ENCODE results near the gene DOK7.

The DOK7 gene

DNA sequence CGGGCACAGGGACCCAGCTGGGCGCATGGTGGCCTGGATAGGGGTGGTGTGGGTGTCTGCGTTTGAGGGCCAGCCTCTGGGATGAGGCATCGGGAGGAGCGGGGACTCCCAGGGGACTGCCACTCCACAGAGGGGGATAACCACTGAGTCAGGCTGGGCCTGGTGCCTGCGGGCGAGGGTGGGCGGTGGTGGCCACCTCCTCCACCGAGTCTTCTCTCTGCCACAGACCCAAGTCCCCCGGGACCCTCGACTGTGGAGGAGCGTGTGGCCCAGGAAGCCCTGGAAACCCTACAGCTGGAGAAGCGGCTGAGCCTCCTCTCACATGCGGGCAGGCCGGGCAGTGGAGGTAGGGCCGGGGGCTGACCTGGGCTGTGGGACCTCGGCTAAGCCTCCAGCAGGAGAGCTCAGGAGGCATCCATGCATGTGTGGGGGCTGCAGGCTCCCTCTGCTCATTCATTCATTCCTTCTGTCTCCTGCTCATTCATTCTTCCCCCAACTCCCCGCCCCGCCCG lies 26.4 kb downstream of the DOK7 start:
- no peak for DNase-seq (ENCODE audit: low spot score)

DNA sequence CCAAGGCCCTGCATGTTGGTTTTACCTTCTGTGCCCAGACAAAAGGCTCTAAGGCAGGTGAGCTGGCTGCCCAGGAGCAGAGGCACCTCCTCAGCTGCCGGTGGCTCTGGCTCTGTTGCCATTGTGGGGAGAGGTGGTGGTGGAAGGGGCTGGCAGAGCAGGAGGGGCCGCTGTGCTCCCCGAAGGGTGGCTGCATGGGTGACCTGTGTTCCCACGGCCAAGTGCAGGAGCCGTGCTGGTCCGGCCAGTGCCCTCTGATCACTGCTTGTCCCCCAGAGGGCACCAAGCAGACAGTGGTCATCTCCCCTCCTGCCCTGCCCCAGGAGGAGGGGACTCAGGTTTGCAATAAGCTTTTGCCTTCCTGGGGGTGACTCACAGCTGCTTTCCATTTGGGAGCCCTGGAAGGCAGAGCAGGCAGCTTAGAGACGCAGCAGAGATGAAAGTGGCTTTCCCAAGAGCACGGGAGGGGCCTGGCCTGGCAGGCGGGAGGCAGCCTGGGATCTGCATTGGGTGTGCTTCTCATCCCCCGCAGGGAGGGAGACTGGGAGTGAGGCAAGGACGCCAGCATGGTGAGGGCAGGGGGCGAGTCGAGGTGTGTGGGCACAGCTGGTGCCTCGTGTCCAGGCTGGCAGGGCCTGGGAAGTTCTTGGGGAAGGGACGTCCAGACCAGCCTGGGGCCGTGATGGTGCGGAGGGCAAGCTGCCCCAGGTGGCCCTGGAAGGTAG lies 28.7 kb downstream of the DOK7 start:
- no peak for DNase-seq (ENCODE audit: low spot score)

DNA sequence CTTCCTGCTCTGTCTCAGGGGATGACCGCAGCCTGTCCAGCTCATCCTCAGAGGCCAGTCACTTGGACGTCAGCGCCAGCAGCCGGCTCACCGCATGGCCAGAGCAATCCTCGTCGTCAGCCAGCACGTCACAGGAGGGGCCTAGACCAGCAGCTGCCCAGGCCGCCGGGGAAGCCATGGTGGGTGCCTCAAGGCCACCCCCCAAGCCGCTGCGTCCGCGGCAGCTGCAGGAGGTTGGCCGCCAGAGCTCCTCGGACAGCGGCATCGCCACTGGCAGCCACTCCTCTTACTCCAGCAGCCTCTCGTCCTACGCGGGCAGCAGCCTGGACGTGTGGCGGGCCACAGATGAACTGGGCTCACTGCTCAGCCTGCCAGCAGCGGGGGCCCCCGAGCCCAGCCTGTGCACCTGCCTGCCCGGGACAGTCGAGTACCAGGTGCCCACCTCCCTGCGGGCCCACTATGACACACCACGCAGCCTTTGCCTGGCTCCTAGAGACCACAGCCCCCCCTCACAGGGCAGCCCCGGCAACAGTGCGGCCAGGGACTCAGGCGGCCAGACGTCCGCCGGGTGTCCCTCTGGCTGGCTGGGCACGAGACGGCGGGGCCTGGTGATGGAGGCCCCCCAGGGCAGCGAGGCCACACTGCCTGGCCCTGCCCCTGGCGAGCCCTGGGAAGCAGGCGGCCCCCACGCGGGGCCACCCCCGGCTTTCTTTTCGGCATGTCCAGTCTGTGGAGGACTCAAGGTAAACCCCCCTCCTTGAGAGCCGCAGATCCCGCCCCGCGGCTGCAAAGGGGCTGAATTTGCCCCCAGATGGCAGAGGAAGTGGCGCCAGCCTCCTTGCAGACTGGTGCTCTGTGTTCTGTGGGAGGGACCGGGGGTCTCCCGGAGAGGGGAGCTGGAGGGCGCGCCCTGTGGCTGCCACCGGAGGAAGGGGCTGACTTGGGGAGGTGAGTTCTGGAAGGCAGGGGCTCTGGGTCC lies 29.9 kb downstream of the DOK7 start:
- no peak for DNase-seq (ENCODE audit: low spot score)

DNA sequence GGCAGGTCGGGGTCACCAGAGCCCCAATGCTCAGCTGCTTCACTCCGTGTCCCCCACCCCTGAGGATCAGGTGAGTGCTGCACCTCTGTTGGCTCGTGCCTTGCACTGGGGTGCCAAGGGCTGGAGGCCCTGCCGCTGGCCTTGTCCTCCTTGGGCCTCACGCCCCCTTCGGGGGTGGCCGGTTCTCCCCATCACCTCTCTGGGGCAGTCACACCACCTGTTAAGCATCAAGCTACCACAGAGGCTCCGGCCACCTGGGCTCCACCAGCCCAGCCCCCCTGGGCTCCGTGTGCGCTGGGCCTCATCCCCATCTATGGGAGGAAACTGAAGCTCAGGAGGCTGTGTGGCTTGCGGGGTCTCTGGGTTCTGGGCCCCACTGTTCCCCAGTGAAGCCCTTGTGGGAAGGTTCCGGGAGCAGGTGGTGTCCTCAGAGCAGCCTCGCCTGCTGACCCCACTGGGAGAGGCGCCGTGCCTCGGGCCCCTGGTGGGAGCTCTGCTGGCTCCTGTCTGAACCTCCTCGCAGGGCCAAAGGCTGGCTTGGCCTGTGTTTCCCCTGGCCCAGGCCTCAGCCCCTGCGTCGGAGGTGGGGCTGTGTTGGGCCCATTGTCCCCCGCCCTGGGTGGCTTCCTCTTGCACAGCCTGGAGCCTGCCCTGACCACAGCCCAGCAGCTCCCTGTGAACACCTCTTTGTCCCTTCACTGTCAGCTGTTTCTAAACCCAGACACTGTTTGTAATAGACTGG lies 30.8 kb downstream of the DOK7 start:
- no peak for DNase-seq (ENCODE audit: low spot score)

DNA sequence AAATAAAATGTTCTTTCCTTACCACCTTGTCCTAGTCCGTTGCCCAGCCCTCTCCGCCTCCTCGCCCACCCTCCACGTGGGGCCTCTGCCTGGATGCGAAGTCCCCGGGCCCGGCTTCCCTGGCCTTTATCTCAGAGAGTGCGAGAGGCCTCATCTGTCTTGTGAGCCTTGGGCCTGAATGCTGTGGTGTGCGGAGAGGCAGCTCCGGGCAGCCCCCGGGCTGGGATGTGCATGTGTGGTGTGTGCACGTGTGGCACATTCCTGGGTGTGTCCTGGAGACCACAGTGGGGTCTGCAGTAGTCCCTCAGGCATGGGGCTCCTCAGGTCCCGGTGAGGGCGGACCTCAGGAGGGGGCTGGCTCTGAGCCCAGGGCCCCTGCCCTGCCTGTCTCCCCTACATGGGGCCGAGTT lies 31.4 kb downstream of the DOK7 start:
- DNase-seq (ENCODE audit: low spot score) = no peak

DNA sequence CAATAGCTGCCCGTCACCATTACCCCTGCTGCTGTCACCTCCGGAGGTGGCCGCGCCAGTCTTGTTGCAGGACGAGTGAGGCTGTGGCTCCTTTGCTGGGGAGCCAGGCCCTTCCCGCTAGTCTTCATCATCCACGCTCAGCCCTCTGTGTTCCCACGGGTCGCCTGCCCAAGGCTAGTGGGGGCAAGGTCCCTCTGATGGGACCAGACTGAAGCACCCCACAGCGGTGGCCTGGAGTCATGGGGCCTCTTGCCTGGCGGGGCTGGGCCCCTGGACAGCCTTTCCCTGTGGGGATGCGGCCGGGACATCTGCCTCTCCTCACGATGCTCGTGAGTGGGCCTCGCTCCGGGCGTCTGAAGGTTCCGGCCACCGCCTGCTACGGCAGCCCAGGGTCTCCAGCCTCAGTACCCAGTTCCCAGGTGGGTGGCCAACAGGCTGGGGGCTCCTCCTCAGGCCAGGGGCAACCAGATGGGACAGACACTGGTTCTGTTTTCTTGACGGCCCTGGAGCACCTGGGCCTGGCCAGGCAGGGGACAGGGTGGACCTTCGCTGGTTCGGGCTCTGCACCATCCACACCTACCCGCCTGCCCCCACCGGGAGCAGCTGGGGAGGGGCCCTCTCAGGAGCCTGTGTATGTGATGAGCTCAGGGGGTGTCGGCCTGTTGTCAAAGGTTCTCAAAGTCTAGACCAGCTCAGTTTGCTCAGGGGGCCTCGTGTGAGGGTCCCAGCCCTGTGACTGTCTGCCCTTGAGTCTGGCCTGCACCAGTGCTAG lies 32.3 kb downstream of the DOK7 start:
- no peak for DNase-seq (ENCODE audit: low spot score)

DNA sequence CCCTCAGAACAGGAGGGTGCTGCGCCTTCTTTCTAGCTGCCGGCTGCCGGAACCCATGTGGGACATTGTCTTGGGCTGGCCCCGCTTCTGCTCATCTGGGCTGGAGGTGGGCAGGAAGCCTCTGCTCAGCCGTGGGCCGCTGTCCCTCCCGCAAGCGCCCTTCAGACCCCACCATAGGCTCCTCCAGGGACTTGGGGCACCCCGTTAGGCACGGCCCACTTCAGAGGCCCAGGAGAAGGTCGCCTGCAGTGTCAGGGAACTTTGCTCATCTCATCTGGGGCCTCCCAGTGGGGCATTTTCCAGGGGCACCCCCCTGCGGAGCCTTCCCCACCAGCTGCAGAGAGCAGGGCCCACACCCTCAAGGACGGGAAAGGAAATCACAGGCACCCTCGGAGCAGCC lies 32.9 kb downstream of the DOK7 start:
- DNase-seq (ENCODE audit: low spot score) = no peak

DNA sequence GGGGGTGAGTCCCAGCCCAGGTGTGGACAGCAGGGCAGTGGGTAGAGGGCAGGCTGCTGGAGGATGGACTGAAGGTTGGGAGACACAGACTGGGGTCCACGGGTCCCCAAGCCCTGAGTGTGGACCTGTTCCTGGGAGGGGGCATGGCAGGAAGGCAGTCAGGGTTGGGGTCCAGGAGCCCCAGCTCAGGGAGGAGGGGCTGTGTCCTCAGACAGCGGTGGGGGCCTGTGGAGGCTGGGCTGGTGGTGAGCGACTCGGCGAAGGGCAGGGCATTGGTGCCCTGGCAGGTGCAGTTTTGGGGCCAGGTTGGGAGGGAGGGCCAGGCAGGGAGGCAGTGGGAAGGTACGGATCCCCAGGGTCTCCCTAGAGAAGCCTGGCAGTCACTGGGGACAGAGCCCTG lies 34.0 kb downstream of the DOK7 start:
- no peak for DNase-seq (ENCODE audit: low spot score)

DNA sequence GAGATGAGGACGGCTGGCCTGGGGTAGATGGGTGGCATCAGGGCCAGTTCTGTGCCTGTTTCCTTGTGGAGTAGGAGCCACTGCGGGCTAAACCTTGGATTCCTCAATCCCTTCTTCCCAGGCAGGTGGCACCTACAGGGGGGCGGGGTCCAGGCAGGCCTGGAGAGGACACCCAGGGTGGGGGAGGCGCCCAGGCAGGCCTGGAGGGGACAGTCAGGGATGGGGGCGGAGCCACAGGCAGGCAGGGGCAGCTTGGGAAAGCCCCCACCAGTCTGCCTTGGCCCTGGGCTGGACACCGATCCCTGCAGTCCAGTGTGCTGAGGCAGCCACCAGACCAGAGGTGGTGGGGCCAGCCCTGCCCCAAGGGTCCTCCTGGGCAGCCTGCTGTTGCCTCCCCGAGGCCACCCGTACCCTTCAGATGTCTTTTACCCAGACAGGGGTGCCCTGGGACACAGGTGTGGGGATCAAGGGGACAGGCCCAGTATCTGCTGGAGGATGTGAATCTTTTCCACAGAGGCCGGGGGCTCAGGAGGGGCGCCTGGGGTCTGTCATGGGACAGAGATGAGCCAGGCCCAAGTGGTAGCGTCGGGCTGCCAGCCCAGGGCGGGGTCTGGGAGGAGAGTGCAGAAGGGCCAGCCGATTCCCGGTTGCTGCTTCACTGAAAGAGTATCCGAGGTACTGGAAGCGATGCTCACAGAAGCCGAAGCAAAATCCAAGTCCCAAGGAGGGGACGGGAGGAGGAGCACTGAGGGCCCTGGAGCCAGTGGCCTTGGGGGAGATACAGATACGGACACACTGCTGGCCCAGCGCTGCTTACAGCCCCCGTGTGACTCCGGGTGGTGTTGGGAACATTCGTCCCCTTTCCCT lies 34.6 kb downstream of the DOK7 start:
- DNase-seq (ENCODE audit: low spot score) = no peak

DNA sequence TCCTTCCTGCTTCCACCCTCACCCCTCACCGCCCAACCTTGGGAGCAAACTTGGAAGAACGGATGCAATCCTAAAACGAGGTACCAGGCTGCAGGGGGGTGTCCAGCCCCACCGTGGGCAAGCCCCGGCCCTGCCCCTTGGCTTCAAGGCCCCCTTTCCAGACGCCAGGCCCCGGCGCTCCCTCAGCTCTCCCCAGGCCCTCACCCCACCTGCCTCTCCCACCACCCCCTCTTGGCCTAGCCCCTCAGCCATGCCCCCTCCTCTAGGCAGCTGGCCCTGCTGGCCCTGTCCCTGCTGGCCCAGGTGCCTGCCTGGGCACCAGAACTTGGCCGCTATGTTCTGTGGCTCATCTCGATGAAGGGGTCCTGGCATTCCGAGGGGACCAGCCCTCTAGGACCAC lies 35.3 kb downstream of the DOK7 start:
- no peak for DNase-seq (ENCODE audit: low spot score)

DNA sequence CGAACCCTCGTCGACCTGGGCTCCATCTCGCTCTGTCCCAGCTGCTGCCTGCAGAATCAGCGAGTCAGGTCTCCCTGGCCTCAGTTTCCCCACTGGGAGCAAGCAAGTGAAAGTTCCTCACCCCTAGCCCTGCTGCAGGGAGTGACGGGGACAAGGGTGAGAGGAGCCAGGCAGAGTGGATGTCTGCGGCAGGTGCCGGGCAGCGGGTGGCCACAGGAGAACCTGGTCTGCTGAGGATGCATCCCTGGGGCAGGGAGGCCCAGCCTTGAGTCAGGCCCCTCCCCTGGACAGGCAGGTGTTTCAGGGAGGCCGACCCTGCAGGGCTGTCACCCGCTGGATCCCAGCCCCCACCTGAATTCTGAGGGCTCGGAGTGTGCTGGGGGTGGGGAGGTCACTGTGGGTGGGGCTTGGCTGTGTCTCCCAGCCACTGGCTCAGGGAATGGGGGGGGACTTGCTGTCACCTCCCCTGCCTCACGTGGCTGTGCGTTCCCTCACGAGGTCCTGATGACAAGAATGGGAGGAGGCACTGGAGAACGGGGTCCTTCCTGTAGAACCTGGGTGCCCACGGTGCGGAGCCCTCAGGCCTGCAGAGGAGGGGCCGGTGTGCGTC lies 35.9 kb downstream of the DOK7 start:
- no peak for DNase-seq (ENCODE audit: low spot score)

DNA sequence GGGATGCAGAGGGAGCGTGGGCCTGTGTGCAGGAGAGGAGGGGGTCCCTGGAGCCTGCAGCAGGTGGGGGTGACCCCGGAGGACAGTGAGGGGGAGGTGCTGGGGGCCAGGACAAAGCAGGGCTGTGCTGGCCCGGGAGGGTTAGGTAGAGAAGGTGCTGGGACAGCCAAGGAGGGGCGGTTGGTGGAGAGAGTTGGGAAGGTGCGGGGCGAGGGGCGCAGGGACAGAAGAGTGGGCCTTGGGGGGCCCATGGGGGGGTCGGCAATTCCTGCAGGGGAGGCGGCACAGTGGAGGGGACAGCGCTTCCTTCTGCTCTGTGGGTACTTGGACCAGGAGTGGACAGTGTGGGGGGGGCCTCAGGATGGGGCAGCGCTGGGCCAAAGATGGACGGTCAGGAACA lies 36.6 kb downstream of the DOK7 start:
- no peak for DNase-seq (ENCODE audit: low spot score)

DNA sequence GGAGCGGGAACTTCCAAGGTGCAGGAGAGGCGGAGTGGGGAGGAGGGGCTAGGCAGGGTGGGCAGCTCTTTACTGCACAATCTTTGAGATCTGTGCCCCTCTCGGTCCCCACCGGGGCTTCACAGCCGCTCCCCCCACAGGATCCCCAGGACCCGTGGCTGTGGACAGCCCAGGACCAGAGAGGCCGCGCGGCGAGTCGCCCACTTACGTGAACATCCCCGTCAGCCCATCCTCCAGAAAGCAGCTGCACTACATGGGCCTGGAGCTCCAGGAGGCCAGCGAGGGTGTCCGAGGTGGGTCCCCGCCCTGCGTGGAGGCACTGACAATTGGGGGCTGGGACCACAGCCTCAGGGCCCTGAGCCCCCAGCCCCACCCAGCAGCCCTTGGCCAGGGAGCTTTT lies 37.0 kb downstream of the DOK7 start:
- DNase-seq (ENCODE audit: low spot score) = no peak

DNA sequence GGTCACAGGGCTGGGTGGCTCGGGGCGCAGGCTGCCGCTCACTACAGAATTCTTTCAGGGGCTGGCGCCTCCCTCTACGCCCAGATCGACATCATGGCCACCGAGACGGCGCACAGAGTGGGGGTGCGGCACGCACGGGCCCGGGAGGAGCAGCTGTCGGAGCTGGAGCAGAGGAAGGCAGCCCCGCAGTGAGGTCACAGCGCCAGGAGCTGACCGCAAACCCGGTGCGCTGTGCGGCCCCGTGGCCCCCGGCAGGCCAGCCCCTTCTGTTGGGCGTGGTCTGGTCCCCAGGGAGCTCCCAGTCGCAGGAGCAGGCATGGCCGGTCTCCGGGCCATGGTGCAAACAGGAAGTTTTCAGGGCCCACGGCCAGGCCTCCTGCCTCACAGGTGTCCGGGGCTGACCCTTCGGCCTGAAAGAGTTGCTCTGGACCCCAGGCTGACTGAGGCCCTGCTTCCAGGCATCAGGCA lies 37.6 kb downstream of the DOK7 start:
- DNase-seq (ENCODE audit: low spot score) = no peak

DNA sequence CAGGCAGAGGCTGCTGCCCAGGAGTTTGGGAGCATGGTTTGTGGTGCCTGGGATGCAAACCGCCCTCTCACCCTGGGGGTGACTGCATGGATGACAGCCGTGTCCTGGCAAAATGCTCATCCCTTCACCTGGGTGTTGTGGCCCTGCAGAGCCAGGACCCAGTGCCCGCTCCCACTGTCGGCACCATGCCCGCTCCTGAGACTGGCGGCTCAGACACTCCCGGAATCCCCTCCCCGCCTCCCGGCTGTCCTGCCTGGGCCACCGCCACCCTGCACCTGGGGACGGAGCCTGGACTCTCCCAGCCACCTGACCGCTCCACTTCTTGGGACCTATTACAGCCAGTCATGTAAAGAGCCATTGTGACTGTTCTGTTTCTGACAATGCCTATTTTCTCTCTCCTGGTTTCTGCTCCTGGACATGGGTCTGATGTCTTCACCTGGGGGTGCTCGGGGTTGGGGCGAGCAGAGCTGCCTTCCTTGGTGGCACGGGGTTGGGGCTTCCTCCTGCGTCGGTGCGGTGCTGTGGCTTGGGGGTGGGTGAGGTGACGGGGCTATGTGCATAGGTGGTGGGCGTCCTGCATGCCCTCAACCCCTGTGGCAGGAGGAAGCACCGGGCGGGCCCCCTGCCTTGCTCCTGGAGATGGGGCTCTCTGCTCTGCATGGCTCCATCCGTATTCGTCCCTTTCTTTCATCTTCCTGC lies 38.2 kb downstream of the DOK7 start:
- DNase-seq (ENCODE audit: low spot score) = no peak

DNA sequence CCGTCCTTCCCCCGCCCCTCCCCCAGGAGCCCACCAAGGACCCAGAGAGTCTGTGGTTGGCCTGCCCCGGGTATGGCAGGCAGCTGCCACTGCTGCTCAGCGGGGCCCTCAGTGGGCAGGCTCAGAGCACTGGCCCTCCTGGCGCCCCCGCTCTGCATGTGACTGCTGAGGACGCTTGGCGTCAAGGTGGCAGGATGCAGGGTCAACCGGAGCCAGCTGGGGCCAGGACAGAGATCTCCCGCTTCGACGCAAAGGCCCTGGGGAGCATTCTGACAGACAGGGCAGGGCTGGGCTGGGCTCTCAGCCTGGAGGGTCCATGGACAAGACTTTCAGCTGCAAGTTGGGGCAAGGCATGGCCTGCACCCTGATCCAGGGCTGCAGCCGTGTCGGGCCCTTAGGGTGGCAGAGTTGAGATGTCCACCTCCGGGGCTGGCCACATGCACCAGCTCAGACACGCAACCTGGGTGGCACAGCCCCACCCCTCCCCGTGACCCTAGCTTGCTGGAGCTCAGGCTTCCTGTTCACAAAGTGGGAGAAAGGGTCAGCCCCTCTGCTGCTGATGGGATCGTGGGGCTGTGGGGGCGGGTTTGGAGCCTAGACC lies 38.8 kb downstream of the DOK7 start:
- DNase-seq (ENCODE audit: low spot score) = no peak

DNA sequence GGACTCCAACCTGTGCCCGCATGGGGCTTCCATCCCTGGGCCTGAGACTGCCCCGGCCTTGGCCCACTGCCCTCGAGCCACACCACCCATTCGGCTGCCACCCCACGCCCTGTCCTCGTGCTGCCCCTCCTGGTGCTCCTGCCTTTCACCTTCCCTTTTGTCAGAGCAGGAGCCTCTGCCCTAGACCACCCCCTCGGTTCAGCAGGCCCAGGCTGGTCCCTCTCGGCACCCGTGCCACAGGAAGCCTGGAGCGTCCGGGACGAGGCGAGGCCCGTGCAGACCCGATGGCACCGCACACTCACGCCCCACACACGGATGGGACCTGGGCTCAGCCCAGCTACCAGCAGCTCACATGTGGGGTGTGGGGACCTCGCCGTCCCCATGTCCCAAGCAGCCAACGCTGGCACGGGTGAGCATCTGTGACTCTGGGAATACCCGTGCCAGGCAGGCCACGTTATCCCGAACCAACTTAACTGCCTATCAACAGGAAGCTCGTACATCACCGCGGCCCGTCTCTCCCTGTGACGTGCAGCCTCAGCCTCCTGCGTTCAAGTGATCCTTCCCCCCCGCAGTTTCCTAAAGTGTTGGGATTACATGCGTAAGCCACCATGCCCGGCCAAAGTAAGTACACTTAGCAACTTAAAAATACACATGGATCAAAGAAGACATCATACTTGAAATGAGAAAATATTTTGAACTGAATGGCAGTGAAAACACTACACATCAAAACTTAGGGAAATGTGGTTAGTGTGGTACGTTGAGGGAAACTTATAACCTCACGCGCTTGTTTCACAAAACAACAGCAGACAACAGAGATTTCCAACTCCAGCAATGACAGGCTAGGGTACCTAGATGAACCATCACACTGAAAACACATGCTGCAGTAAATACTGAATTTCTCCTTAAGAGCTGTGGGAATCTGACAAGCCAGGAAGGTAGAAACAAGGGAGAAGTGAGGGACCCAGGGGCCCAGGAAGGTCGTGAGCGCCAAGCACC lies 40.1 kb downstream of the DOK7 start:
- no peak for DNase-seq (ENCODE audit: low spot score)

DNA sequence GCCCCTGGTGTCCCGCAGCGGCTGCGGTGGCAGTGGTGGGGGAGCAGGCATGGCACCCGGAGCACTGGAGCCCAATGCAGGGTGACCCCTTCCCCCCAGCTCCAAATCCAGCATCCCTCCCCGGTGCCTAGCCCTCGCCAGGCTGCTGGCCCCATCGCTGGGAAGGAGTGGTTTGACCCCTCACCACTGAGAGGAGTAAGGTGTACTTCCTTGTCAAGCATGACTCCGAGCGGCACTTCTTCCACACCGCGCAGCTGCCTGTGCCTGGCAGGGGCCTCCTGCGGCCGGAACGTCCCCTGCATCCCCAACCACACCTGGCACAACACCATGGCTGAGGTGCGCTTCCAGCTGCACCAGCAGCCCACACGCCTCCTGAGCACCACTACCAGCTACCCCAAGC lies 42.1 kb downstream of the DOK7 start:
- DNase-seq (ENCODE audit: low spot score) = no peak

Data from hematopoietic multipotent progenitor cell treated with erythropoietin and hydrocortisone succinate and interleukin-3 and kit ligand, for 15 days (in vitro differentiated cells).